SU-DHL-6 (cell line): ENCODE data around the gene AFAP1.

Experiments used
- H2AFZ ChIP-seq: fragments of 200-600 bp; sonication (generic); 2 replicates; pipeline ENCODE4 v1.6.1; 2014; ENCODE audit warnings: low read depth, mild to moderate bottlenecking, moderate library complexity, mixed read lengths, antibody characterized with exemption, low read length; ENCODE audit not compliant: severe bottlenecking
- H3F3A ChIP-seq: fragments of 200-600 bp; shearing (Covaris generic); 2 replicates; pipeline ENCODE4 v1.6.0; 2016; ENCODE audit warnings: antibody characterized with exemption, mild to moderate bottlenecking; ENCODE audit not compliant: insufficient read depth
- H3K27ac ChIP-seq: fragments of 200-600 bp; sonication (generic); 2 replicates; pipeline ENCODE4 v1.5.1; 2016; ENCODE audit warnings: low read depth, mild to moderate bottlenecking, low read length, moderate library complexity, mixed read lengths
- H3K27me3 ChIP-seq: fragments of 200-600 bp; sonication (generic), shearing (Covaris generic); 2 replicates; pipeline ENCODE4 v1.6.0; 2014; ENCODE audit warnings: mild to moderate bottlenecking, low read length
- H3K36me3 ChIP-seq: fragments of 200-600 bp; sonication (generic); 2 replicates; pipeline ENCODE4 v1.6.1; 2014; ENCODE audit warnings: mild to moderate bottlenecking, low read length, mixed read lengths
- H3K4me2 ChIP-seq: fragments of 300-600, 200-600 bp; shearing (Covaris generic), sonication (generic); 2 replicates; pipeline ENCODE4 v1.6.0; 2014; ENCODE audit warnings: low read length, low read depth, mild to moderate bottlenecking; ENCODE audit not compliant: poor library complexity, severe bottlenecking
- H3K4me3 ChIP-seq: fragments of 200-600 bp; sonication (generic); 2 replicates; pipeline ENCODE4 v1.5.1; 2014; ENCODE audit warnings: antibody characterized with exemption, low read length, mild to moderate bottlenecking, mixed read lengths; ENCODE audit not compliant: insufficient read depth, poor library complexity, severe bottlenecking
- H3K79me2 ChIP-seq: fragments of 200-600 bp; sonication (generic); 2 replicates; pipeline ENCODE4 v1.6.1; 2014; ENCODE audit warnings: mild to moderate bottlenecking, low read length, moderate library complexity; ENCODE audit not compliant: insufficient read depth
- H3K9ac ChIP-seq: fragments of 200-600 bp; sonication (generic); 2 replicates; pipeline ENCODE4 v1.7.0; 2014; ENCODE audit warnings: mild to moderate bottlenecking, low read length
- H3K9me2 ChIP-seq: fragments of 200-600 bp; sonication (generic); replicated peaks from 2 replicates; pipeline ENCODE4 v1.6.1; 2014; ENCODE audit warnings: low read length; ENCODE audit not compliant: insufficient read depth
- H3K9me3 ChIP-seq: fragments of 200-600 bp; sonication (generic); 2 replicates; pipeline ENCODE4 v1.6.1; 2014; ENCODE audit warnings: low read length, mixed read lengths; ENCODE audit not compliant: insufficient read depth
- H4K20me1 ChIP-seq: fragments of 200-600 bp; sonication (generic); 2 replicates; pipeline ENCODE4 v1.6.1; 2014; ENCODE audit warnings: low read depth, mild to moderate bottlenecking, antibody characterized with exemption, low read length, moderate library complexity, mixed read lengths
- EZH2phosphoT487 ChIP-seq: fragments of 200-600 bp; sonication (generic), shearing (Covaris generic); conservative IDR thresholded peaks from 2 replicates; pipeline ENCODE4 v1.6.1; 2018; ENCODE audit warnings: mild to moderate bottlenecking, antibody characterized with exemption, low read length, moderate library complexity, mixed read lengths
- TF ChIP-seq, protein P1 (sequence below): fragments of 200-600 bp; sonication (generic); IDR thresholded peaks from one replicate; pipeline ENCODE4 v1.5.1; 2017; ENCODE audit warnings: antibody characterized with exemption, mild to moderate bottlenecking, low read length, moderate library complexity; ENCODE audit not compliant: insufficient read depth, poor library complexity, severe bottlenecking

Gene AFAP1

DNA sequence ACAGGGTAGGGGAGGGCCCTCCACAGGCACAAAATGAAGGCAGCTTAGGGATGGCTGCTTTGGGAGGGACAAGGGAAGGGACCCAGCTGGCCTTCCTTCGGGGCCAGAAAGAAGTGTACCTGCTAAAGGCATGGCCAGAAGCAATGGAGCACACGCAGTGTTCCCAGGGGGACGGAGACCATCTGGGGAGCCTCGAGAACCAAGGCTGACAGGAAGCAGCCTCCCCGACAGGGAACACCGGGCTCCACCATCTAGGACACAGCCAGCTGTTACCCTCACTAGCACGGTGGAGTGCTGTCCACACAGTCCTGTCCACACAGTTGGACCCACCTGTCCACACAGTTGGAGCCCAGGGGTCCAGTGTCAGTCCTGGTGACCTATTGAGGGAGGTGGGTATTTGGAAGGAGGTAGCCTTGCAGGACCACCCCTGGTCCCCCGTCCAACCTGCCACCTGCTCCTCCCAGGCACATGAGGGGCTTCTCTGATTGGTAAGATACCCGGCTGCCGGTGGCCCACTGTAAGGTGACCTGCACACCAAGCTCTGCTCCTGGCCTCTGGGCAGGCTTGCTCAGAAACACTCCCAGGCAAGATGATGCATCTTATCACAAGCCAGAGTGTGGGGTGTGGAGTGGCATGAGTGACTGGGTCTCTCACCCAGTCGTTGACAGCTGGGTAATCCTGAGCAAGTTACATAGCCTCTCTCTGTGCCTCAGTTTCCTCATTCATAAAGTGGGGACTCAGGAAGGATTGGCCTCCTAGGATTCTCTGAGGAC is 20.5 kb upstream of the AFAP1 start:
- no peaks in the 10 kb centered on the region for H3K36me3 ChIP-seq
- H4K20me1 ChIP-seq, result no peaks in the 10 kb centered on the region
- no peak overlapping the region for H3K4me3 ChIP-seq
- H3K9me2 ChIP-seq, result no peaks in the 10 kb centered on the region
- no peaks in the 10 kb centered on the region for H3F3A ChIP-seq
- no peaks in the 10 kb centered on the region for H3K9me3 ChIP-seq
- TF ChIP-seq, protein P1, sequence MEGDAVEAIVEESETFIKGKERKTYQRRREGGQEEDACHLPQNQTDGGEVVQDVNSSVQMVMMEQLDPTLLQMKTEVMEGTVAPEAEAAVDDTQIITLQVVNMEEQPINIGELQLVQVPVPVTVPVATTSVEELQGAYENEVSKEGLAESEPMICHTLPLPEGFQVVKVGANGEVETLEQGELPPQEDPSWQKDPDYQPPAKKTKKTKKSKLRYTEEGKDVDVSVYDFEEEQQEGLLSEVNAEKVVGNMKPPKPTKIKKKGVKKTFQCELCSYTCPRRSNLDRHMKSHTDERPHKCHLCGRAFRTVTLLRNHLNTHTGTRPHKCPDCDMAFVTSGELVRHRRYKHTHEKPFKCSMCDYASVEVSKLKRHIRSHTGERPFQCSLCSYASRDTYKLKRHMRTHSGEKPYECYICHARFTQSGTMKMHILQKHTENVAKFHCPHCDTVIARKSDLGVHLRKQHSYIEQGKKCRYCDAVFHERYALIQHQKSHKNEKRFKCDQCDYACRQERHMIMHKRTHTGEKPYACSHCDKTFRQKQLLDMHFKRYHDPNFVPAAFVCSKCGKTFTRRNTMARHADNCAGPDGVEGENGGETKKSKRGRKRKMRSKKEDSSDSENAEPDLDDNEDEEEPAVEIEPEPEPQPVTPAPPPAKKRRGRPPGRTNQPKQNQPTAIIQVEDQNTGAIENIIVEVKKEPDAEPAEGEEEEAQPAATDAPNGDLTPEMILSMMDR, result no peak
- TF ChIP-seq EZH2phosphoT487, result no peak
- H3K27me3 ChIP-seq, result no peaks in the 10 kb centered on the region
- no peaks in the 10 kb centered on the region for H3K79me2 ChIP-seq
- no peak overlapping the region for H3K4me2 ChIP-seq
- H3K27ac ChIP-seq, result no peak overlapping the region
- H3K9ac ChIP-seq, result no peak overlapping the region
- H2AFZ ChIP-seq, result no peak overlapping the region

- Histone ChIP-seq H3K9me2 (no peaks in the 10 kb centered on the region), H2AFZ (no peak overlapping the region), H3K4me3 (no peak overlapping the region), H3K9ac (no peak overlapping the region), H3K27ac (no peak overlapping the region), H3K4me2 (no peak overlapping the region), H4K20me1 (no peaks in the 10 kb centered on the region), H3K27me3 (no peaks in the 10 kb centered on the region), H3K79me2 (no peaks in the 10 kb centered on the region), H3K9me3 (no peaks in the 10 kb centered on the region), H3F3A (no peaks in the 10 kb centered on the region), H3K36me3 (no peaks in the 10 kb centered on the region)
- TF ChIP-seq, protein P1, result no peak
- TF ChIP-seq EZH2phosphoT487, result no peak
These were observed 19.4 kb upstream of the AFAP1 start for GRCh38 chr4:7959078-7959477.

- Histone ChIP-seq H3K36me3 (no peaks in the 10 kb centered on the region), H2AFZ (no peak overlapping the region), H3K9ac (no peak overlapping the region), H4K20me1 (no peaks in the 10 kb centered on the region), H3K27me3 (no peaks in the 10 kb centered on the region), H3K9me2 (no peaks in the 10 kb centered on the region), H3K79me2 (no peaks in the 10 kb centered on the region), H3K4me2 (no peak overlapping the region), H3K9me3 (no peaks in the 10 kb centered on the region), H3K27ac (no peak overlapping the region), H3K4me3 (no peak overlapping the region), H3F3A (no peaks in the 10 kb centered on the region)
- TF ChIP-seq, protein P1, result no peak
- no peak for TF ChIP-seq EZH2phosphoT487
These were observed 17.4 kb upstream of the AFAP1 start for GRCh38 chr4:7956934-7957656.
